ENCODE data around the gene THSD4. TPM values are rescaled to one million over a fixed set of nuclear protein-coding genes. Genes with fewer than 3 reads are reported as not detected.

THSD4 gene
- total and polyA plus RNA-seq, 2 of the 8 experiments (the other 6 are each of a cell fraction or from before 2014, with no cell fraction given) = 2.5 to 6.2 TPM

DNA sequence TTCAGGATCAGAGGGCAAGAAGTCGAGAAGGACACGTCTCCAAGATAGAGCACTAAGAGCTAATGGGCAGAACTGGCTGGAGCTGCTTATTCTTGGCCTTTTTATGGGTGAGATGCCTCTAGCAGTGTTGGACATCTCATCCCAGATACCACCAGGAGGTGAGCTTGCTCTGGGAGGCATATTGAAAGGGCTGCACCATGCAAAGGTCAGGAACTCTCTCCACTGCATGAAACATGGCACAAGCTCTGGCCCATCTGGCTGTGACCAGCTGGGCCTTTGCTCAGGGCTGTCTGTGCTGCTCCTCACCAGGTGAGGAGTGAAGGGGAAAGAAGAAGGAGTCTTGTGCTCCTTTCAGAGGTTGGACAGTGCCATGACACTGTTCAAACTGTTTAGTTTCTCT, 188.7 kb downstream of the THSD4 start:
- H3K14ac ChIP-seq (ENCODE audit: insufficient read length) = no peak overlapping the region
- no peak for FAIRE-seq
- no peaks in the 10 kb centered on the region for H3K23me2 ChIP-seq (ENCODE audit: low read depth, low read length)
- no peak overlapping the region for H2BK12ac ChIP-seq (ENCODE audit: low read depth, low read length)
- POLR2A ChIA-PET (ENCODE audit: partially characterized antibody) = no interaction called here
- 87% methylated on average over 2 of the region's 2 CpGs; no CpG with 5 or more reads in 1 of the 2 experiments for WGBS, 2 experiments (ENCODE audit: extremely low coverage in 1 of 2, insufficient coverage in 1 of 2, insufficient read length in 1 of 2, insufficient replicate concordance in 2 of 2, low coverage in 1 of 2, low lambda C conversion rate in 2 of 2, missing lambda C conversion rate in 1 of 2)
- no peak overlapping the region for H2BK20ac ChIP-seq (ENCODE audit: low read length)
- no peak overlapping the region for H3K4me3 ChIP-seq (ENCODE audit: extremely low read depth in 1 of 4, insufficient read depth in 2 of 4, low read depth in 3 of 4, low read length in 4 of 4)
- no peak overlapping the region for H2AFZ ChIP-seq (ENCODE audit: low read length)
- no peak overlapping the region for H2BK5ac ChIP-seq (ENCODE audit: low read depth, low read length)
- no peaks in the 10 kb centered on the region for H3K79me1 ChIP-seq (ENCODE audit: low read depth, low read length)
- no peaks in the 10 kb centered on the region for H3K4me1 ChIP-seq (replicated peaks in 1 of 4; ENCODE audit: control insufficient read depth in 3 of 4, insufficient read depth in 4 of 4, low read length in 3 of 4)
- H3K36me3 ChIP-seq (ENCODE audit: control insufficient read depth in 2 of 4, insufficient read depth in 4 of 4, low read length in 3 of 4) = no peaks in the 10 kb centered on the region
- 0 out of 4 replicates have a peak, but pooled peaks cover 0 to 5% of the 10 kb centered on the region in 2 experiments for H3K9me3 ChIP-seq (ENCODE audit: insufficient read depth in 2 of 2, low read depth in 1 of 2, low read length in 1 of 2)
- H3K4me2 ChIP-seq (ENCODE audit: insufficient read depth in 1 of 2, low read depth in 2 of 2, low read length in 2 of 2) = no peak overlapping the region
- no peak overlapping the region for H2AK5ac ChIP-seq (ENCODE audit: low read depth, low read length)
- no peak overlapping the region for H3K27ac ChIP-seq (ENCODE audit: low read depth, low read length)
- DNase-seq (ENCODE audit: low read depth in 1 of 2, low spot score in 2 of 2) = no peak
- H3K4ac ChIP-seq (replicated peaks; ENCODE audit: insufficient read length, low read depth, low read length) = no peak overlapping the region
- H2BK15ac ChIP-seq (ENCODE audit: low read length) = no peak overlapping the region; the same call in 1 of the 2 replicates
- H2BK120ac ChIP-seq (replicated peaks; ENCODE audit: low read depth, low read length) = no peak overlapping the region
- H3K27me3 ChIP-seq (replicated peaks in 1 of 4; ENCODE audit: control insufficient read depth in 3 of 4, extremely low read depth in 1 of 4, insufficient read depth in 3 of 4, low read length in 3 of 4) = no peaks in the 10 kb centered on the region
- no peak overlapping the region for H3K23ac ChIP-seq (ENCODE audit: insufficient read length)
- no peak overlapping the region for H3K18ac ChIP-seq (ENCODE audit: extremely low read depth, low read length)
- H3K9ac ChIP-seq (replicated peaks in 1 of 4; ENCODE audit: extremely low read depth in 1 of 4, low read depth in 3 of 4, low read length in 3 of 4) = no peak overlapping the region
- no peak overlapping the region for H4K5ac ChIP-seq (ENCODE audit: insufficient read length, low read depth, low read length)
- H4K20me1 ChIP-seq (replicated peaks in 1 of 2; ENCODE audit: control insufficient read depth in 1 of 2, insufficient read depth in 2 of 2, low read length in 2 of 2) = no peaks in the 10 kb centered on the region
- CTCF ChIA-PET (ENCODE audit: partially characterized antibody) = interaction anchor here (0.6 to 1.7 kb wide), 6 partner anchors 9 to 675 kb away, joined by 3 to 6 read pairs (median 3); no protein-coding TSS in a partner anchor
- no peak overlapping the region for H3K56ac ChIP-seq (replicated peaks; ENCODE audit: insufficient read length, low read depth, low read length)
- TF ChIP-seq ZNF274 (IDR thresholded peaks at IDR 0.05; ENCODE audit: borderline replicate concordance, extremely low read depth, low read length) = no peak
- TF ChIP-seq GABPA (IDR thresholded peaks at IDR 0.05; ENCODE audit: borderline replicate concordance, insufficient read depth, low read length) = no peak
- no peak for TF ChIP-seq POLR2A (IDR thresholded peaks at IDR 0.05; ENCODE audit: control extremely low read depth in 1 of 2, low read depth in 2 of 2, low read length in 2 of 2)
- TF ChIP-seq YY1 (IDR thresholded peaks at IDR 0.05; ENCODE audit: low read depth, low read length) = no peak
- TF ChIP-seq TBP (IDR thresholded peaks at IDR 0.05; ENCODE audit: low read depth, low read length) = no peak
- TF ChIP-seq CBX8 (IDR thresholded peaks at IDR 0.05; ENCODE audit: borderline replicate concordance, low read depth, low read length) = no peak
- TF ChIP-seq PHF8 (conservative IDR thresholded peaks at IDR 0.05; ENCODE audit: low read depth, low read length) = no peak
- no peak for TF ChIP-seq USF2 (IDR thresholded peaks at IDR 0.05; ENCODE audit: low read length)
- H4K8ac ChIP-seq (ENCODE audit: extremely low read depth, insufficient read depth, low read length) = no peak overlapping the region
- no peaks in the 10 kb centered on the region for H3K79me2 ChIP-seq (ENCODE audit: control insufficient read depth in 1 of 2, insufficient read depth in 2 of 2, low read length in 2 of 2)
- no peak overlapping the region for H4K91ac ChIP-seq (replicated peaks; ENCODE audit: insufficient read length, low read length)

Data from H1 (cell line).